ENCODE data around the gene HNRNPA1. TPM values are rescaled to one million over a fixed set of nuclear protein-coding genes. Genes with fewer than 3 reads are reported as not detected.

Gene HNRNPA1
- total RNA-seq, 4 donors from 2014 or later = 246 to 840 (median 399) TPM

GRCh38 chr12:54328595-54329337 lies 48.2 kb downstream of the HNRNPA1 start:
- TF ChIP-seq, protein P1, sequence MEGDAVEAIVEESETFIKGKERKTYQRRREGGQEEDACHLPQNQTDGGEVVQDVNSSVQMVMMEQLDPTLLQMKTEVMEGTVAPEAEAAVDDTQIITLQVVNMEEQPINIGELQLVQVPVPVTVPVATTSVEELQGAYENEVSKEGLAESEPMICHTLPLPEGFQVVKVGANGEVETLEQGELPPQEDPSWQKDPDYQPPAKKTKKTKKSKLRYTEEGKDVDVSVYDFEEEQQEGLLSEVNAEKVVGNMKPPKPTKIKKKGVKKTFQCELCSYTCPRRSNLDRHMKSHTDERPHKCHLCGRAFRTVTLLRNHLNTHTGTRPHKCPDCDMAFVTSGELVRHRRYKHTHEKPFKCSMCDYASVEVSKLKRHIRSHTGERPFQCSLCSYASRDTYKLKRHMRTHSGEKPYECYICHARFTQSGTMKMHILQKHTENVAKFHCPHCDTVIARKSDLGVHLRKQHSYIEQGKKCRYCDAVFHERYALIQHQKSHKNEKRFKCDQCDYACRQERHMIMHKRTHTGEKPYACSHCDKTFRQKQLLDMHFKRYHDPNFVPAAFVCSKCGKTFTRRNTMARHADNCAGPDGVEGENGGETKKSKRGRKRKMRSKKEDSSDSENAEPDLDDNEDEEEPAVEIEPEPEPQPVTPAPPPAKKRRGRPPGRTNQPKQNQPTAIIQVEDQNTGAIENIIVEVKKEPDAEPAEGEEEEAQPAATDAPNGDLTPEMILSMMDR (IDR thresholded peaks at IDR 0.05) = no peak
- no peak for TF ChIP-seq POLR2A (IDR thresholded peaks at IDR 0.05)
- no peak for DNase-seq (ENCODE audit: low spot score in 2 of 2)
- H3K4me3 ChIP-seq (ENCODE audit: low read depth, poor library complexity, severe bottlenecking) = no peak overlapping the region
- intact Hi-C loops (cut with DNase I; ENCODE audit: low total_unique reads) = no loop called here
- 84% methylated on average over 6 of the region's 6 CpGs for WGBS, 2 donors

DNA sequence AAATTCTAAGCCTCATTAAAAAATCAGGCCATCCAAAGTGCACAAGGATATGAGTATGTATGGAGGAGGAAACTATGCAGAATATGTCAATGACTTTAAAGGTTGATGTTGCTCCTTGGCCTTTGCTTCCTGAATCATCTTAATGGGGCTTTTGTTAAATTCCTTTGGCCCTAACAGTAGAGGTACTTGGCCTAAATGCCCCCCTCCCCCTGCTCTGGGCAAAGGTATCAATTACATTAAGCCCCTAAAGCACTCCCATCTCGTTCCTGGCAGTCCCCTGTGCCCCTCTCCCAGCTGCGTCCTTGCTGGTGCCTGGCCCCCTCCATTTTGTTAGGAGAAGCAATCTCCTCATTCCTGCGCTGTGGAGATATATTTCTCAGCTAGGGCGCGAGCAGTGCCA lies 49.2 kb downstream of the HNRNPA1 start:
- TF ChIP-seq POLR2A (IDR thresholded peaks at IDR 0.05) = no peak
- TF ChIP-seq, protein P1 (IDR thresholded peaks at IDR 0.05) = no peak
- intact Hi-C loops (cut with DNase I; ENCODE audit: low total_unique reads) = no loop called here
- 66 to 77% methylated on average over 5 of the region's 5 CpGs for WGBS, 2 donors
- DNase-seq (ENCODE audit: low spot score in 2 of 2) = no peak
- no peak overlapping the region for H3K4me3 ChIP-seq (ENCODE audit: low read depth, poor library complexity, severe bottlenecking)

GRCh38 chr12:54330442-54330841 lies 49.9 kb downstream of the HNRNPA1 start:
- WGBS, 2 donors = 72 to 74% methylated on average over 3 of the region's 3 CpGs
- no peak overlapping the region for H3K4me3 ChIP-seq (ENCODE audit: low read depth, poor library complexity, severe bottlenecking)
- no peak for TF ChIP-seq POLR2A (IDR thresholded peaks at IDR 0.05)
- TF ChIP-seq, protein P1 (IDR thresholded peaks at IDR 0.05) = no peak
- intact Hi-C loops (cut with DNase I; ENCODE audit: low total_unique reads) = no loop called here
- DNase-seq (ENCODE audit: low spot score in 2 of 2) = no peak

GRCh38 chr12:54331461-54331860 lies 50.9 kb downstream of the HNRNPA1 start:
- no peak for TF ChIP-seq POLR2A (IDR thresholded peaks at IDR 0.05)
- TF ChIP-seq, protein P1 (IDR thresholded peaks at IDR 0.05) = no peak
- WGBS, 2 donors = 84 to 89% methylated on average over 5 of the region's 5 CpGs
- H3K4me3 ChIP-seq (ENCODE audit: low read depth, poor library complexity, severe bottlenecking) = no peak overlapping the region
- intact Hi-C loops (cut with DNase I; ENCODE audit: low total_unique reads) = no loop called here
- DNase-seq (ENCODE audit: low spot score in 2 of 2) = no peak

DNA sequence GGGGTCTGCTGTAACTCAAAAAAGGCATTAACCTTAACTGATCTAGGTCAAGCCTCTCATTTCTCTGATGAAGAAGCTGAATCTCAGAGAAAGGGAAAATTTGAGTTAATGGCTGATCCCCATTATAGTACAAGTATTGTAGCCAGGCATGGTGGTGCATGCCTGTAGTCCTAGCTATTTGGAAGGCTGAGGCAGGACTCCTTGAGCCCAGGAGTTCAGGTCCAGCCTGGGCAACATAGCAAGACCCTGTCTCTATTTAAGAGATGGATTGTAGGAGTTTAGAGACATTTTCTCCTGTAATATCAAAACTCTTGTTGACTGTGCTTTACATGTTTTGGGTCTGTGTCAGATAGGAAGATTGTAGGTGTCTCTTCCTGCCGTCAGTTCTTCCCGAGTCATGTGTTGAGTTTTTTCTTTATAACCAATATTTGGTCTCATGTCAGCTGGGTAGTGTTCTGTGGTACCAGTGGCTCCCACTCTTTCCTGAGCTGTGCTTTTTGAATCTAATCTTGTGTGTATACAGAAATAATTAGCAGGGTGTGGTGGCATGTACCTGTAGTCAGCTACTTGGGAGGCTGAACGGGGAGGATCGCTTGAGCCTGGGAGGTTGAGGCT lies 53.0 kb downstream of the HNRNPA1 start:
- H3K4me3 ChIP-seq (ENCODE audit: low read depth, poor library complexity, severe bottlenecking) = no peak overlapping the region
- no peak for DNase-seq (ENCODE audit: low spot score in 2 of 2)
- TF ChIP-seq, protein P1 (IDR thresholded peaks at IDR 0.05) = no peak
- no peak for TF ChIP-seq POLR2A (IDR thresholded peaks at IDR 0.05)
- intact Hi-C loops (cut with DNase I; ENCODE audit: low total_unique reads) = no loop called here
- WGBS, 2 donors = 96 to 97% methylated on average over 4 of the region's 4 CpGs

Other genes starting within 250 kb of the HNRNPA1 start
- 1 to 10 TPM in 1 of 4 donors, under 1 TPM in 2, not detected in 1; 0.58 to 2.2 (median 0.97) TPM for gene HOXC5, start 247.7 kb upstream of the HNRNPA1 start, total RNA-seq
- 1 to 10 TPM; 1.7 to 6.1 (median 3.2) TPM for gene HOXC4, start 226.9 kb upstream of the HNRNPA1 start, total RNA-seq
- 10 to 100 TPM; 50.6 to 73.0 (median 55.4) TPM for gene SMUG1, start 91.7 kb upstream of the HNRNPA1 start, total RNA-seq
- 10 to 100 TPM; 13.2 to 26.4 (median 20.4) TPM for gene CBX5, start 604 bp upstream of the HNRNPA1 start, total RNA-seq
- 10 to 100 TPM in 2 of 4 donors, 1 to 10 TPM in 2; 2.5 to 18.6 (median 8.1) TPM for gene NFE2, start 20.3 kb downstream of the HNRNPA1 start, total RNA-seq
- 10 to 100 TPM; 55.6 to 86.5 (median 69.4) TPM for gene COPZ1, start 44.4 kb downstream of the HNRNPA1 start, total RNA-seq
- under 1 TPM in 1 of 4 donors, not detected in 3; 0.42 TPM for gene GPR84, start 83.8 kb downstream of the HNRNPA1 start, total RNA-seq
- gene ZNF385A, start 104.0 kb downstream of the HNRNPA1 start, total RNA-seq = 100 to 1,000 TPM in 3 of 4 donors, 10 to 100 TPM in 1; 89.0 to 183 (median 146) TPM
- 10 to 100 TPM; 21.2 to 75.9 (median 29.4) TPM for gene ITGA5, start 138.5 kb downstream of the HNRNPA1 start, total RNA-seq
- gene GTSF1, start 192.9 kb downstream of the HNRNPA1 start, total RNA-seq = not detected
- gene NCKAP1L, start 217.0 kb downstream of the HNRNPA1 start, total RNA-seq = 1 to 10 TPM; 4.0 to 5.0 (median 4.6) TPM